ENCODE measurements around the gene RIPOR3. TPM values are rescaled to one million over a fixed set of nuclear protein-coding genes. Genes with fewer than 3 reads are reported as not detected.

RIPOR3 gene
- polyA plus RNA-seq, 3 donors from 2014 or later: 0.41 to 1.2 (median 1.0) TPM

- peaks cover 9 to 40% (median 22%) of the 10 kb centered on the region in 3 donors for H3K36me3 Mint-ChIP-seq
- no peaks in the 10 kb centered on the region for H3K9me3 Mint-ChIP-seq
- no peak overlapping the region for H3K4me3 Mint-ChIP-seq
- peak overlapping the region in 1 of 6 donors; percentile 46 for H3K27ac Mint-ChIP-seq
- H3K4me1 Mint-ChIP-seq: peaks cover 33 to 44% of the 10 kb centered on the region in 2 donors
- peaks cover 0 to 8% (median 2%) of the 10 kb centered on the region in 3 donors for H3K27me3 Mint-ChIP-seq (ENCODE audit: low read depth in 3 of 3)
- no peak for DNase-seq
These were observed 126.0 kb downstream of the RIPOR3 start for GRCh38 chr20:50565383-50565782.

- H3K9me3 Mint-ChIP-seq: no peaks in the 10 kb centered on the region
- no peak overlapping the region for H3K4me3 Mint-ChIP-seq
- peaks cover 27 to 41% of the 10 kb centered on the region in 2 donors for H3K4me1 Mint-ChIP-seq
- H3K27me3 Mint-ChIP-seq (ENCODE audit: low read depth in 3 of 3): peaks cover 0 to 8% (median 2%) of the 10 kb centered on the region in 3 donors
- H3K36me3 Mint-ChIP-seq: peaks cover 9 to 25% (median 12%) of the 10 kb centered on the region in 3 donors
- H3K27ac Mint-ChIP-seq: peak overlapping the region in 5 of 6 donors; percentile 30 to 78 (median 47)
- DNase-seq: no peak
These were observed 128.0 kb downstream of the RIPOR3 start for GRCh38 chr20:50563133-50563944.

GRCh38 chr20:50562262-50562701 is 129.1 kb downstream of the RIPOR3 start:
- Mint-ChIP-seq H3K27ac (peak overlapping the region in 1 of 6 donors; percentile 30), H3K27me3 (ENCODE audit: low read depth in 3 of 3) (peaks cover 0 to 4% (median 2%) of the 10 kb centered on the region in 3 donors), H3K4me1 (peaks cover 27 to 42% of the 10 kb centered on the region in 2 donors), H3K9me3 (no peaks in the 10 kb centered on the region), H3K4me3 (no peak overlapping the region), H3K36me3 (peaks cover 9 to 25% (median 12%) of the 10 kb centered on the region in 3 donors)
- DNase-seq: no peak

DNA sequence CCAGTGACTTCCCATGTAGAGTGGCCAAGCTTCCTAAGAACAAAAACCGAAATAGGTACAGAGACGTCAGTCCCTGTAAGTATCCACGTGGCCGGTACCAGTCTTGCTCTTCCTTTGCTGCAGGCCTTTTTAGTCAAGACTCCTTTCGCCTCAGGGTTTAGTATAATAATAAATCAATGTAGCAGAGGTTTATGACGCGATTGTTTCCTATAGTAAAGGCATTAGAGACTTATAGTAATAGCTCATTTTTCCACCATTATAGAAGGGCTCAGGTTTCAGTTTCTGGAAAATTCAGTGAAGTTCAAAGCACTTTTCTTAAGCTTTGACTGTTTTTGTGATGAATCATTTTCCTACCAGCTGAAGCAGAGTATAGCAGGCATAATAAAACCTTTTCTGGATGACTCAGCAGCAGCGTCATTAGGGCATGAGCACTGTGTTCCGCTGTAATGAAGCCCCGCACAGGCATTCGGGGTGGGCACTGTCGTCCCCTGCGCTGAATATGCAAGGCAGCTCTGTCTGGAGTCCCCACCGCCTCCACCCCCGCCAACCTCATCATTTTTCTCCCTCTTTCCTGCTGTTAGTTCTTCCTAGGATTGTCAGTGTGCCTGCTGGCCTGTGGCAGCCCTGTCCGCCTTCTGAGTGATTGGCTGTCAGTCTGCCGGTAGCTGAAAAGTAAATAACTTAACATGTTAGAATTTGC is 129.8 kb downstream of the RIPOR3 start:
- no peak for DNase-seq
- Mint-ChIP-seq H3K27ac (peak overlapping the region in 3 of 6 donors; percentile 12 to 67 (median 41)), H3K4me1 (peaks cover 23 to 44% of the 10 kb centered on the region in 2 donors), H3K4me3 (peak overlapping the region in 1 of 5 donors; percentile 22), H3K9me3 (no peaks in the 10 kb centered on the region), H3K36me3 (peaks cover 9 to 21% (median 12%) of the 10 kb centered on the region in 3 donors), H3K27me3 (ENCODE audit: low read depth in 3 of 3) (peaks cover 0 to 5% (median 2%) of the 10 kb centered on the region in 3 donors)

GRCh38 chr20:50560867-50561266 is 130.5 kb downstream of the RIPOR3 start:
- peaks cover 9 to 19% (median 12%) of the 10 kb centered on the region in 3 donors for H3K36me3 Mint-ChIP-seq
- DNase-seq: no peak
- peaks cover 0 to 5% (median 2%) of the 10 kb centered on the region in 3 donors for H3K27me3 Mint-ChIP-seq (ENCODE audit: low read depth in 3 of 3)
- no peaks in the 10 kb centered on the region for H3K9me3 Mint-ChIP-seq
- peaks cover 24 to 44% of the 10 kb centered on the region in 2 donors for H3K4me1 Mint-ChIP-seq
- H3K4me3 Mint-ChIP-seq: peak overlapping the region in 1 of 5 donors; percentile 22
- peak overlapping the region in 1 of 6 donors; percentile 36 for H3K27ac Mint-ChIP-seq

DNA sequence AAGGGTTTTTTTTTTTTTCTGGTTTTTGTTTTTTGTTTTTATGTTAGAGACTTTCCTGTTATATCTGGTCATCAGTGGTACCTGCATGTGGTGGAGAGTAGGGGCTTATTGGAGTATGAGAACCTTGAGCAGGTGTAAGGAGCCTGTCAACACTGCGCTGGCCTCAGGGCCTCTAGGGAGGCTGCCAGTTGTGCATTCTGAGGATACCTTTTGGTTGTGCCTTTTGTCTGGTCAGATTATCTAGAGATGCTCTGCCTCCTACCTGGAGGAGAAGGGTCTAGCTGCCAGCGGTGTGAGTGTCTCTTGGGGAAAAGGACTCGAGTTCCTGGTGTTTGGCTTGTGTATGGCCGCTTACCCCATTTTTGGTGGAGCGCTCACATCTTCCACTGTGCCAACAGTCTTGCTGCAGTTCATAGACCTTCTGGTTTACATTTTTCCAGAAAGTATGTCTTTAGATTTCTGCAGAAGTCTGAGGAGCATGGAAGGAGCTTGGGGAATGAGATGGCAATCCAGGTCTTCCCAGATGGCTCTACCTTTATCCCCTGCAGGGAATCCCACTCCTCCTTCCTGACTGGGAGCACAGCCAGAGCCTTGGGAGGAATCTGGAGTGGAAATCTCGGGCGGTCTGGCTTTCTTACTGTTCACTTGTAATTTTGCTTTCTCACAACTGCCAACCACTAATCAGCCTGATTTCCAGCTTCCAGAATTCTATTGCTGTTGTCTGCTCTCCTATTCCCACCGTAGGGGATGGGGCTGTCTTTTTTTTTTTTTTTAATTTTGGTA is 131.3 kb downstream of the RIPOR3 start:
- Mint-ChIP-seq H3K27ac (peak overlapping the region in 1 of 6 donors; percentile 65), H3K9me3 (no peaks in the 10 kb centered on the region), H3K4me1 (peaks cover 26 to 44% of the 10 kb centered on the region in 2 donors), H3K36me3 (peaks cover 9 to 17% (median 10%) of the 10 kb centered on the region in 3 donors), H3K4me3 (no peak overlapping the region), H3K27me3 (ENCODE audit: low read depth in 3 of 3) (peaks cover 0 to 5% (median 2%) of the 10 kb centered on the region in 3 donors)
- DNase-seq: no peak

DNA sequence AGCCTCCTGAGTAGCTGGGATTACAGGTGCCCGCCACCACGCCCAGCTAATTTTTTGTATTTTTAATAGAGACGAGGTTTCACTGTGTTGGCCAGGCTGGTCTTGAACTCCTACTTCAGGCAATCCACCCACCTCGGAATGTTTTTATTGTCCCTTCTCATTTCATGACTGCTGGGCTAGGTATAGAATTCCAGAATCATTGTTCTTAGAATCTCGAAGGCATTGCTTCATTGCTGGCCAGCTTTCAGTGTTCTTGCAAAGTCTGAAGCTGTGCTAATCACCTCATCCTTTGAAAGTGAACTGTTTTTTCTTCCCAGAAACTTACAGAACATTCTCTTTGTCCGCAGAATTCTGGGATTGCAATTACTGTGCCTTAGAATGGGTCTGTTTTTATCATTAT is 132.2 kb downstream of the RIPOR3 start:
- Mint-ChIP-seq H3K4me1 (peaks cover 26 to 44% of the 10 kb centered on the region in 2 donors), H3K27ac (no peak overlapping the region), H3K4me3 (no peak overlapping the region), H3K36me3 (peaks cover 7 to 11% (median 9%) of the 10 kb centered on the region in 3 donors), H3K9me3 (no peaks in the 10 kb centered on the region), H3K27me3 (ENCODE audit: low read depth in 3 of 3) (peaks cover 0 to 5% (median 2%) of the 10 kb centered on the region in 3 donors)
- no peak for DNase-seq

GRCh38 chr20:50558483-50558925 is 132.8 kb downstream of the RIPOR3 start:
- Mint-ChIP-seq H3K4me1 (peaks cover 26 to 43% of the 10 kb centered on the region in 2 donors), H3K36me3 (peaks cover 7 to 10% (median 9%) of the 10 kb centered on the region in 3 donors), H3K9me3 (no peaks in the 10 kb centered on the region), H3K4me3 (no peak overlapping the region), H3K27ac (peak overlapping the region in 1 of 6 donors; percentile 72), H3K27me3 (ENCODE audit: low read depth in 3 of 3) (peaks cover 0 to 5% (median 2%) of the 10 kb centered on the region in 3 donors)
- no peak for DNase-seq

- H3K4me1 Mint-ChIP-seq: peaks cover 21 to 37% of the 10 kb centered on the region in 2 donors
- H3K9me3 Mint-ChIP-seq: no peaks in the 10 kb centered on the region
- H3K27ac Mint-ChIP-seq: peak overlapping the region in 1 of 6 donors; percentile 20
- H3K27me3 Mint-ChIP-seq (ENCODE audit: low read depth in 3 of 3): peaks cover 0 to 5% (median 2%) of the 10 kb centered on the region in 3 donors
- peaks cover 0 to 4% (median 3%) of the 10 kb centered on the region in 3 donors for H3K36me3 Mint-ChIP-seq
- DNase-seq: no peak
- no peak overlapping the region for H3K4me3 Mint-ChIP-seq
These were observed 133.7 kb downstream of the RIPOR3 start for GRCh38 chr20:50557549-50558134.

DNA sequence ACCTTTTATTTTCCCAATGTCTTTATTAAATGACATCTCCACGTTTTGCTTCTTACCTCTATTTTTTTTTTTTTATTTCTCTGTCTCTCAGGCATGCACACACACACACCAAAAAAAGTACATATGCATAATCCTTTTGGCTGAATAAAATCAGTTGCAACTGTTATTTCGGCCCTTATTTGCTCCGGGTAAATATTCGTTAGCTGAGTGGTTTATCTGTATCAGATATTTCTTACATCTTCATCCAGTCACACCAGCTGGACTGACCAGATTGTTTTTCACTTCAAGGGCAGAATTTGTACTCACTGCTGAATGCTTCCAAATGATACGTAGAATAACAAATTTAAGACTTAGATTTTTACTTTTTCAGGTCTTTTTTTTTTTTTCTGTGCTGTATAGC is 135.7 kb downstream of the RIPOR3 start:
- H3K4me1 Mint-ChIP-seq: peaks cover 18 to 30% of the 10 kb centered on the region in 2 donors
- H3K27ac Mint-ChIP-seq: no peak overlapping the region

DNA sequence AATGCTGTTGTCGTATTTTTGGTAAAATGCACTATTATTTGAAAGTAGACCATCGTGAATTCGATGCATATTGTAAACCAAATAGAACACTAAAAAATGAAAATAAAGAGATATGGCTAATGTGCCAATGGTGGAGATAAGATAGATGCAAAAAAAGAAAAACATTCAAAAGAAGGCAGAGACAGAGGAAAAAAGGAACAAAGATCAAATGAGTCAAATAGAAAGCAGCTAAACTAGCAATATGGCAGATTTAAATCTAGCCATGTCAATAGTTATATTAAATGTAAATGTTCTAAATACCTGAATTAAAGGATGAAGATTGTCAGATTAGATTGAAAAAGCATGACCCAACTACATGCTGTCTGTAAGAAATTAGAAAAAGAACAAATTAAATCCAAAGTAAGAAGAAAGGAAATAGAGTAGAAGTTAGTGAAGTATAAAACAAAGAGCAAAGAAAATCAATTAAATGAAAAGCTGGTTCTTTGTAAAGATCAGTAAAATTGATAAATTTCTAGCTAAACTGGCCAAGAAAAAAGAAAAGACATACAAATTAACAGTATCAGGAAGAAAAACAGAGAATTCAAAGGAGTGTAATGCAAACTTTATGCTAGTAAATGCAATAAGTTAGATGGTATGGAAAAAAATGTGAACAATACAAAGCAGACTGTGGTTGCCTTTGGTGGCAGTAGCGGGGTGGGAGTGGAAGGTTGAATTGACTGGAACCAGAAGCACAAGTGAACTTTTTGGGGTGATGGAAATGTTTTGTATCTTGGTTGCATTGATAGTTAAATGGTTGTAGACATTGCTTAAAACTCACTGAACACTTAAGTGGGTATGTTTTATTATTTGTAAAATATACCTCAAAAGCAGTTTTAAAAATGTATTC is 136.4 kb downstream of the RIPOR3 start:
- DNase-seq: no peak
- H3K4me3 Mint-ChIP-seq: no peak overlapping the region
- no peaks in the 10 kb centered on the region for H3K9me3 Mint-ChIP-seq
- no peak overlapping the region for H3K27ac Mint-ChIP-seq
- peaks cover 17 to 33% of the 10 kb centered on the region in 2 donors for H3K4me1 Mint-ChIP-seq
- peaks cover 0 to 3% (median 0%) of the 10 kb centered on the region in 3 donors for H3K36me3 Mint-ChIP-seq
- peaks cover 0 to 3% (median 0%) of the 10 kb centered on the region in 3 donors for H3K27me3 Mint-ChIP-seq (ENCODE audit: low read depth in 3 of 3)

More for the DNA sequence above, 135.7 kb downstream of the RIPOR3 start:
- peaks cover 0 to 3% (median 0%) of the 10 kb centered on the region in 3 donors for H3K36me3 Mint-ChIP-seq
- DNase-seq: no peak
- no peak overlapping the region for H3K4me3 Mint-ChIP-seq
- peaks cover 0 to 3% (median 0%) of the 10 kb centered on the region in 3 donors for H3K27me3 Mint-ChIP-seq (ENCODE audit: low read depth in 3 of 3)
- H3K9me3 Mint-ChIP-seq: no peaks in the 10 kb centered on the region

DNA sequence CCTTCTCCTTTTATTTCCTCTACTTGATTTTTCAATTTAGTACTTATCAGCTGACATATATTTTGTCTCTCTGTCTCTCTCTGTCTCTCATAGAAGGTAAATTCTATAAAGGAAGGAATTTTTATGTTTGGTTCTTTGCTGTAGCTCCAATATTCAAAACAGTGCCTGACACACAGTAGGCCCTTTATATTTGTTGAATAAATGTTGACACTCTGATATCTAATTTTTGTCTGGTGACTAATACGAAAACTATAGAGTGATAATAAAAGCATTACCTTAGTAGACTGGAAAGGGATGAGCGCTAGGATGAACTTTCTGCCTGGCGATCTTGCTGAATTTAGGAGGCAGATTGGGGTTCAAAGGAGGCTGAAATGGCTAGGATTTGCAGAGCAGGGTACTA is 138.4 kb downstream of the RIPOR3 start:
- H3K4me1 Mint-ChIP-seq: peaks cover 15 to 30% of the 10 kb centered on the region in 2 donors
- no peak for DNase-seq
- no peaks in the 10 kb centered on the region for H3K9me3 Mint-ChIP-seq

More for the DNA sequence above, 138.4 kb downstream of the RIPOR3 start:
- Mint-ChIP-seq H3K27ac (no peak overlapping the region), H3K36me3 (peaks cover 0 to 7% (median 0%) of the 10 kb centered on the region in 3 donors), H3K4me3 (no peak overlapping the region), H3K27me3 (ENCODE audit: low read depth in 3 of 3) (peaks cover 0 to 3% (median 0%) of the 10 kb centered on the region in 3 donors)
